ENCODE results near the gene TAAR5. TPM values are rescaled to one million over a fixed set of nuclear protein-coding genes. Genes with fewer than 3 reads are reported as not detected.
"Not testable (repeated sequence)": the region's sequence is repeated elsewhere in the genome, so short reads cannot be mapped to it uniquely, and the experiment has no call there.

TAAR5 gene
- not detected for total RNA-seq
- long read RNA-seq = 0 reads

GRCh38 chr6:132589454-132589853 lies at the start of gene TAAR5:
Gene TAAR5, minus strand, starts transcription at chr6:132589741. Its CDS starts 55 bp downstream, at chr6:132589686.
- no peak within 1 kb of the TSS for H3K4me3 ChIP-seq
- peaks cover 16% of the 10 kb centered on the region for H3K27me3 ChIP-seq (ENCODE audit: low read depth)
- TF ChIP-seq, protein P1, sequence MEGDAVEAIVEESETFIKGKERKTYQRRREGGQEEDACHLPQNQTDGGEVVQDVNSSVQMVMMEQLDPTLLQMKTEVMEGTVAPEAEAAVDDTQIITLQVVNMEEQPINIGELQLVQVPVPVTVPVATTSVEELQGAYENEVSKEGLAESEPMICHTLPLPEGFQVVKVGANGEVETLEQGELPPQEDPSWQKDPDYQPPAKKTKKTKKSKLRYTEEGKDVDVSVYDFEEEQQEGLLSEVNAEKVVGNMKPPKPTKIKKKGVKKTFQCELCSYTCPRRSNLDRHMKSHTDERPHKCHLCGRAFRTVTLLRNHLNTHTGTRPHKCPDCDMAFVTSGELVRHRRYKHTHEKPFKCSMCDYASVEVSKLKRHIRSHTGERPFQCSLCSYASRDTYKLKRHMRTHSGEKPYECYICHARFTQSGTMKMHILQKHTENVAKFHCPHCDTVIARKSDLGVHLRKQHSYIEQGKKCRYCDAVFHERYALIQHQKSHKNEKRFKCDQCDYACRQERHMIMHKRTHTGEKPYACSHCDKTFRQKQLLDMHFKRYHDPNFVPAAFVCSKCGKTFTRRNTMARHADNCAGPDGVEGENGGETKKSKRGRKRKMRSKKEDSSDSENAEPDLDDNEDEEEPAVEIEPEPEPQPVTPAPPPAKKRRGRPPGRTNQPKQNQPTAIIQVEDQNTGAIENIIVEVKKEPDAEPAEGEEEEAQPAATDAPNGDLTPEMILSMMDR (IDR thresholded peaks at IDR 0.05; ENCODE audit: borderline replicate concordance) = no peak
- no peak for DNase-seq
- H3K36me3 ChIP-seq = no peaks in the 10 kb centered on the region
- no peaks in the 10 kb centered on the region for H3K9me3 ChIP-seq (replicated peaks)
- no peaks in the 10 kb centered on the region for H3K4me1 ChIP-seq
- no peak within 1 kb of the TSS for H3K27ac ChIP-seq (replicated peaks)
- intact Hi-C loops (cut with micrococcal nuclease) = no loop called here

DNA sequence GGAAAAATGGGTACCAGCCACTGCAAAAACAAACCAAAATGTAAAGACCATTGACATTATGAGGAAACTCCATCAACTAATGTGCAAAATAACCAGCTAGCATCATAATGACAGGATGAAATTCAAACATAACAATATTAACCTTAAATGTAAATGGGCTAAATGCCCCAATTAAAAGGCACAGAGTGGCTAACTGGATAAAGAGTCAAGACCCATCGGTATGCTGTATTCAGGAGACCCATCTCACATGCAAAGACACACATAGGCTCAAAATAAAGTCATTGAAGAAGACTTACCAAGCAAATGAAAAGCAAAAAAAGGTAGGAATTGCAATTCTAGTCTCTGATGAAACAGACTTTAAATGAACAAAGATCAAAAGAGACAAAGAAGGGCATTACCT lies 47.6 kb upstream of the TAAR5 start:
- H3K36me3 ChIP-seq; intact Hi-C loops (cut with micrococcal nuclease); DNase-seq; H3K4me3 ChIP-seq; H3K27ac ChIP-seq (replicated peaks); H3K4me1 ChIP-seq: not testable (repeated sequence)
- H3K27me3 ChIP-seq (ENCODE audit: low read depth) = peaks cover 23% of the 10 kb centered on the region
- peaks cover 16% of the 10 kb centered on the region for H3K9me3 ChIP-seq (replicated peaks)

DNA sequence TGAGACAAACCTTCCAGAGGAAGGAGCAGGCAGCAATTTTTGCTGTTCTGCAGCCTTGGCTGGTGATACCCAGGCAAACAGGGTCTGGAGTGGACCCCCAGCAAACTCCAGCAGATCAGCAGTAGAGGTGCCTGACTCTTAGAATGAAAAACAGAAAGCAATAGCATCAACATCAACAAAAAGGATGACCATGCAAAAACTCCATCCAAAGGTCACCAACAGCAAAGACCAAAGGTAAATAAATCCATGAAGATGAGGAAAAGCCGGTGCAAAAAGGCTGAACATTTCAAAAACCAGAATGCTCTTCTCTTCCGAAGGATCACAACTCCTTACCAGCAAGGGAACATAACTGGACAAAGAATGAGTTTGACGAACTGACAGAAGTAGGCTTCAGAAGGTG lies 46.4 kb upstream of the TAAR5 start:
- H3K4me3 ChIP-seq; H3K4me1 ChIP-seq; intact Hi-C loops (cut with micrococcal nuclease); H3K36me3 ChIP-seq; DNase-seq; H3K27ac ChIP-seq (replicated peaks): not testable (repeated sequence)
- Histone ChIP-seq H3K9me3 (replicated peaks) (peaks cover 16% of the 10 kb centered on the region), H3K27me3 (ENCODE audit: low read depth) (peaks cover 28% of the 10 kb centered on the region)

- H3K36me3 ChIP-seq; H3K4me3 ChIP-seq; H3K4me1 ChIP-seq; H3K27ac ChIP-seq (replicated peaks); intact Hi-C loops (cut with micrococcal nuclease); DNase-seq: not testable (repeated sequence)
- peaks cover 16% of the 10 kb centered on the region for H3K9me3 ChIP-seq (replicated peaks)
- peaks cover 28% of the 10 kb centered on the region for H3K27me3 ChIP-seq (ENCODE audit: low read depth)
Measured at GRCh38 chr6:132635288-132635687, 45.7 kb upstream of the TAAR5 start.

- no peaks in the 10 kb centered on the region for H3K36me3 ChIP-seq
- no peak overlapping the region for H3K27ac ChIP-seq (replicated peaks)
- H3K4me3 ChIP-seq = no peak overlapping the region
- H3K9me3 ChIP-seq (replicated peaks) = peaks cover 14% of the 10 kb centered on the region
- intact Hi-C loops (cut with micrococcal nuclease) = no loop called here
- peaks cover 28% of the 10 kb centered on the region for H3K27me3 ChIP-seq (ENCODE audit: low read depth)
- TF ChIP-seq, protein P1 (IDR thresholded peaks at IDR 0.05; ENCODE audit: borderline replicate concordance) = no peak
- no peak for DNase-seq
- no peaks in the 10 kb centered on the region for H3K4me1 ChIP-seq
Measured at GRCh38 chr6:132634796-132635195, 45.3 kb upstream of the TAAR5 start.

DNA sequence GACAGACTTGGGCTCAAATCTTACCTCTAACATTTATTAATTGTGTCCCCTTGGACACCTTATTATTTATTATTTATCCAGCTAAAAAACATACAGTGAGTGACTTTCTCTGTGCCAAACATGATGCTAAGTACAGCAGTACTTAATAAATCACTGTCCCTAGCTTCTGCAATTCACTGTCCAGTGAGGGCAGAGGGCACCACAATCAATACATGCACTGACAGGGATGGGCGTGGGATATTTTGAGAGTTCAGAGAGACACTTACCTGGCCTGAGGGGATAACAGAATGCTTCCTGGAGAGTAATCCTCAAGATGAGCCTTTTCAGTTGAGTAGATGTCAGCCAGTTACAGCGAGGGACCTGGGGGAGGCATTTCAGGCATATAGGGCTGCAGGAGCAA lies 43.8 kb upstream of the TAAR5 start:
- no peaks in the 10 kb centered on the region for H3K4me1 ChIP-seq
- intact Hi-C loops (cut with micrococcal nuclease) = no loop called here
- H3K36me3 ChIP-seq = no peaks in the 10 kb centered on the region
- H3K27me3 ChIP-seq (ENCODE audit: low read depth) = peaks cover 28% of the 10 kb centered on the region
- H3K27ac ChIP-seq (replicated peaks) = no peak overlapping the region
- TF ChIP-seq, protein P1 (IDR thresholded peaks at IDR 0.05; ENCODE audit: borderline replicate concordance) = no peak
- H3K9me3 ChIP-seq (replicated peaks) = peaks cover 17% of the 10 kb centered on the region
- no peak overlapping the region for H3K4me3 ChIP-seq
- no peak for DNase-seq

DNA sequence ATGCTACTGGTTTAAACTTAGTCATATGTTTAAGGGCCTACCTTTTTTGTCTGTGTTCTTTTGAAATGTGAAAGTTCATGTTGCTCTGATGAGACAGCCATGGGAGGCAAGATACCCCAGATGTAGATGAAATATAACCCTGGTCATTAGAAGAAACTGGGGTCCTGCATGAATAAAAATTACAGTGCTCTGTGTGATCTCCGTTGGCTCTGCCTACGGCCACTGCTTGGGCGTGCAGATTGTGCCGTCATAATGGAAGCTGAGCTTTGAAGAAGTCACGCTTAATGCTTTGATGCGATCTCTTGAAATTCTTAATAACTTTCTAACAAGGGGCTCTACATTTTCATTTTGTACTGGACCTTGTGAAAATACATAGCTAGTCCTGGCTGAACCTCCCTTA lies 34.6 kb upstream of the TAAR5 start, which contains the start of gene TAAR2:
TSS of gene TAAR2 (minus strand) at position 101 of the 400 bp plus-strand sequence. CDS start at position 101, 0 bp downstream.
- intact Hi-C loops (cut with micrococcal nuclease) = no loop called here
- H3K27me3 ChIP-seq (ENCODE audit: low read depth) = peaks cover 25% of the 10 kb centered on the region
- TF ChIP-seq, protein P1 (IDR thresholded peaks at IDR 0.05; ENCODE audit: borderline replicate concordance) = no peak
- H3K4me1 ChIP-seq = no peaks in the 10 kb centered on the region
- H3K27ac ChIP-seq (replicated peaks) = no peak within 1 kb of the TSS
- H3K4me3 ChIP-seq = no peak within 1 kb of the TSS
- H3K9me3 ChIP-seq (replicated peaks) = peaks cover 25% of the 10 kb centered on the region
- H3K36me3 ChIP-seq = no peaks in the 10 kb centered on the region
- DNase-seq = no peak

Measured in left ventricle myocardium inferior (tissue), 1 donor.